HG03064 (cell line): ENCODE measurements around the gene IQCB1.
A peak's percentile ranks its signal among the peaks of the same experiment; 100 is the strongest.
"Not testable (repeated sequence)": the region's sequence is repeated elsewhere in the genome, so short reads cannot be mapped to it uniquely, and the experiment has no call there.

Source experiments
- ATAC-seq: cut with Tn5 transposase; IDR thresholded peaks from one replicate; pipeline ENCODE4 v1.9.1; 2021; ENCODE audit warnings: low read depth; ENCODE audit not compliant: unreplicated experiment

IQCB1 gene

GRCh38 chr3:121749276-121750086, 85.4 kb downstream of the IQCB1 start, which contains the start of gene GOLGB1:
GOLGB1 (minus strand) TSS chr3:121749741; CDS start chr3:121730971, 18,770 bp downstream.
- peak; percentile 96 for ATAC-seq

GRCh38 chr3:121748680-121749275, 86.1 kb downstream of the IQCB1 start:
- ATAC-seq, result peak; percentile 16

GRCh38 chr3:121747976-121748375, 86.9 kb downstream of the IQCB1 start:
- no peak for ATAC-seq

GRCh38 chr3:121743106-121743505, 91.8 kb downstream of the IQCB1 start:
- not testable (repeated sequence) for ATAC-seq

- ATAC-seq, result no peak
Observed at GRCh38 chr3:121740896-121741295, 94.0 kb downstream of the IQCB1 start.

GRCh38 chr3:121739902-121740301, 95.0 kb downstream of the IQCB1 start:
- ATAC-seq, result no peak

GRCh38 chr3:121737644-121738043, 97.2 kb downstream of the IQCB1 start:
- no peak for ATAC-seq

- no peak for ATAC-seq
Observed at GRCh38 chr3:121736112-121736511, 98.7 kb downstream of the IQCB1 start.

- ATAC-seq, result peak; percentile 93
Observed at GRCh38 chr3:121735047-121735696, 99.7 kb downstream of the IQCB1 start.

GRCh38 chr3:121730940-121731687, 103.7 kb downstream of the IQCB1 start:
- ATAC-seq, result no peak

GRCh38 chr3:121724130-121724529, 110.7 kb downstream of the IQCB1 start:
- ATAC-seq, result peak; percentile 86

GRCh38 chr3:121723485-121723884, 111.4 kb downstream of the IQCB1 start:
- no peak for ATAC-seq

GRCh38 chr3:121722411-121722810, 112.4 kb downstream of the IQCB1 start:
- no peak for ATAC-seq

GRCh38 chr3:121720163-121720562, 114.7 kb downstream of the IQCB1 start:
- ATAC-seq, result no peak
